GM04503 (cell line): ENCODE measurements around the gene ZNF473.
A peak's percentile ranks its signal among the peaks of the same experiment; 100 is the strongest.

ENCODE experiments used
- DNase-seq: peaks from one replicate; pipeline ENCODE4 v3.0.0-alpha.2; 2012; ENCODE audit warnings: low read depth

The ZNF473 gene

DNA sequence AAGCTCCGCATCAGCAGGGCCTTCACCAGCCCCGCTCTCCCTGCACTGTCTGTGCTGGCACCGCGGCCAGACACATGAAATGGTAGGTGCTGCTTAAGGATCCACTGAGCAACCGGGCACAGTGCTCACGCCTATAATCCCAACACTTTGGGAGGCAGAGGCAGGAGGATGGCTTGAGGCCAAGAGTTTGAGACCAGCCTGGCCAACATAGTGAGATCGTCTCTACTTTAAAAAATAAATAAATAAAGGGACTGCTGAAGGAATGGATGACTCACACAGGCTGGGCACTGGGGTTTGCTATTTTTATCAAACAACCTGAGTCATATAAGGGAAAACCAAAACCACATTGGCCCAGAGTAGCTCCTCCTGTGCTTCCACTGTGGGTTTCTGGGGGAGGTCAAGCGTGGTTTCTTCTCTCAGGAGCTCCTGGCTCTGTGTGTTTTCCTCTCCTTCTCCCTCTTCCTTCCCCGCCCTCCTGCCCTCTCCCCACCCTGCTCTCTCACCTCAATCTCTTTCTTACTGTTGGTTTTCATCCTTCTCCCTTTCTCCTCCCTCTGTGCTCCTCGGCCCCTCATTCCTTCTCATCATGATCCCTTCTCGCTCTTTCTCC, 21.9 kb upstream of the ZNF473 start:
- DNase-seq: peak; percentile 90

DNA sequence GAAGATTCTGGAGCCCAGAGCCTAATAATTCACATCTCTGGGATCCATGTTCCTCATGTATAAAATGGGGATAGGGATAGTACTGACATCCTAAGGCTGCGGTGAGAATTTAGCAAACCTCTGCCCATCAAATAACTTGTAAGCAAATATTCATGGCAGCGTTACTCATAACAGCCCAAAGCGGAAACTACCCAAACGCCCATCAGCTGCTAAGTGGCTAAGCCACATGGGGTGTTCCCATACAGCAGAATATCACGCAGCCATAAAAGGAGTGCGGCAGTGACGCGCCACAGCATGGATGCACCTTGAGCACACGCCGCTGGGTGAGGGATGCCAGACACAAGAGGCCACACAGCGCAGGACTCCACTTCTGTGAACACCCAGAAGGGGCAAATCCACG, 20.4 kb upstream of the ZNF473 start:
- no peak for DNase-seq

DNA sequence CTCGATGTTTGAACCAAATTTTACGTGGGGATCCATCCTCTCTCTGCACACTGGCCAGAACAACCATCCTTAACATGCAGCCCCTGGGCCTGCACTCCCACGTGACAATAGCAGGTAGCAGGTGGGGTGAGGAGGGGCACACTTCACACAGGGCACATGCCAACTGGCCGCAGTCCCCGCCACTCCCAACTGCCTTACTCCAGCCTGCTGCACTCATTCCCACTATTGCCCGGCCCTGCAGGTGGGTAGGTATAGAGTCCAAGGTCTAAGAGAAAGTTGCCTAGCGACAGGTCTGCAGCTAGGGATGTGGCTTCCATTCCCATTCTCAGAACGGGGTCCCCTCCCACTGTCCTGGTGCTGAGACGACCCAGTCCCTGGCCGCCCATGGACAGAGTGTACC, 18.6 kb upstream of the ZNF473 start:
- DNase-seq: no peak

DNA sequence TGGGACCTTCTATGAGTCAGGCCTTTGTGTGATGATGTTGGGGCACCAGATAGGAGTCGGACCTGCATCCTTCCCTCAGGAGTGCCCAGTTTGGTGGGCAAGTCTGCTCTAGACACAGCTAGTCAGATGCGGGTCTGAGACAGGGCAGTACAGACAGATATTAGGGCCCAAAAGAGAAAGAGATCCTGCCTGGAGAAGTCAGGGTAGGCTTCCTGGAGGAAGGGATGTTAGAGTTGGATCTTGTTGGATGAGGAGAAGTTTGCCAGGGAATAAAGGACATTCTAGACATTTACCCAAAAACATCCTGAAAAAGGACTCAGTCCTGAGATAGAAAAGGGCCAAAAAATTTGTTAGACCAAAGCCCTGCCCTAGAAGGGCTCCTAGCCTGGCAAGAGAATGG, 17.9 kb upstream of the ZNF473 start:
- no peak for DNase-seq

GRCh38 chr19:50008532-50008931, 17.3 kb upstream of the ZNF473 start:
- DNase-seq: no peak

DNA sequence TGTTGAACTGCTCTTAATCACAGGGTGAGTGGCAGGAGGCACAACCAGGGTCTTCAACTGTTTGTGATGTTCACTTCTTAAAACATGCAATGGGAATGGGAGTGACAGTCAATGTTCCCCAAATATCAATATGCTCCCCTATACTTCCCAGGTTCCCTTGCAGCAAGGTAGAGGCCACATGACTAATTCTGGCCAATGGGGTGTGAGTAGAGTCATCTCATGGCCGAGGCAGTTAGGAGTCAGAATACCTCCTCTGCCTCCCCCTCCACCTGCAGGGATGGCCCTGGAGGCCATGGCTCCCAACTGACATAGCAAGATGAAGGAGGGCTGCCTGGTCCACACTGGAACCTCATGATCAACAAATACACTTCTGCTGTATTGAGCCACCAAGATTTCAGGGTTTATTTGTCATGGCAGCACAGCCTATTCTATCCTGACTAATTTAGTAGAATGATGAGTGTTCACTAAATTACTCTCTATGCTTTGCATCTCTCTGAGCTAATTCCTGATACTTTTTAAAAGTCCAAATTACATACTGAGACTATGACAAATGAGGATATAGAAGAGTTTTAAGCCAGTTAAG, 9.5 kb upstream of the ZNF473 start:
- DNase-seq: no peak

GRCh38 chr19:50020481-50020880, 5.3 kb upstream of the ZNF473 start:
- no peak for DNase-seq

- DNase-seq: no peak
Observed at GRCh38 chr19:50022823-50023222, 3.0 kb upstream of the ZNF473 start.

DNA sequence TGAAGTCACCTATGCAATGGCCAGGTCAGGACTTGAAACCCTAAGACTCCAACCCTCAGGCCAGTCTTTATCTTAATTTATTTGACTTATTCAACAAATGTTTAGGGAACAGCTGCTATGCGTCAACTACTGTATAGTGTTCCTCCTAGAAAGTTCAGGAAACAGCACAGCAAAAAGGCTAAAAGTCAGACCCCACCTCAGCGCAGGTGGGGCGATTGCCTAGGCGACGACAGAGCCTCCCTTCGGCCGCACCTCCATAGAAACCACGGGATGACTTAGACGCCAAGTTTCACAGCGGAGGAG, 1.1 kb upstream of the ZNF473 start:
- no peak for DNase-seq

- DNase-seq: peak; percentile 99
Observed at GRCh38 chr19:50025022-50025793, 597 bp upstream of the ZNF473 start, which contains the start of gene VRK3. VRK3 (minus strand) TSS chr19:50025372; CDS start chr19:50016162, 9,210 bp downstream.

GRCh38 chr19:50026550-50026906, 723 bp downstream of the ZNF473 start:
- no peak for DNase-seq

GRCh38 chr19:50030225-50030624, 4.4 kb downstream of the ZNF473 start:
- DNase-seq: no peak

- no peak for DNase-seq
Observed at GRCh38 chr19:50030937-50031336, 5.1 kb downstream of the ZNF473 start.

DNA sequence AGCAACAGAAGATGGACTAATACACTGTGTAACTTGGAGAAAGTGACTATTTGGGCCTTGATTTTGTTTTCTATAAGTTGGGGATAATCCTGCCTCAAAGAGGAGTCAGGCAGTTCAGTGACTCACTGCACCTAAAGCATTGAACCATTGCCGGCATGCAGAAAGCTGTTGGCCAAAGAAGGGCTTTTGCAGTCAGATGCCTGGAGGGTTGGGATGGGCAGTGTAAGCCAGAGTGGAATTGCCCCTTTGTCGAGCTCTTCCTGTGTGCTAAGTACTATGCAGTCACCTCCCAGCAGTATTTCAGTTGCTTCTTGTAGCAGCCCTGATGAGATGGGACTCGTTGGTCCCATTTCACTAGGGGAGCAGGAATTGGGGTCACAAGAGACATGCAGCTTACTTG, 11.1 kb downstream of the ZNF473 start:
- DNase-seq: no peak

DNA sequence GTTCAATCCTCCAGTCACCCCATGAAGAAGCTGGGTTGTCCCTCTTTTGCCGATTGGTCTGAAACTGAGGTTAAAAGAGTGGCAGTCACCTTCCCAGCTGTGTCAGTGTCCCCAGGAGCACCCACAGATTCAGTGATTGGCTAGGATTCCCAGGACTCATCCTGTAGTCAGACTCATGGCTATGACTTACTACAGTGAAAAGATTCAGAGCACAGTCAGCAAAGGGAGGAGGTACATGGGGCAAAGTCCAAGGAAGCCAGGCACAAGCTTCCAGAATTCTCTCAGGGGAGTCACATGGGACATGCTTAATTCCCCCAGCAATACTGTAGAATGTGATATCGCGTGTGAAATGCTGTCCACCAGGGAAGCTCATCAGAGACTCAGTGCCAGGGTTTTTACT, 14.2 kb downstream of the ZNF473 start:
- no peak for DNase-seq

DNA sequence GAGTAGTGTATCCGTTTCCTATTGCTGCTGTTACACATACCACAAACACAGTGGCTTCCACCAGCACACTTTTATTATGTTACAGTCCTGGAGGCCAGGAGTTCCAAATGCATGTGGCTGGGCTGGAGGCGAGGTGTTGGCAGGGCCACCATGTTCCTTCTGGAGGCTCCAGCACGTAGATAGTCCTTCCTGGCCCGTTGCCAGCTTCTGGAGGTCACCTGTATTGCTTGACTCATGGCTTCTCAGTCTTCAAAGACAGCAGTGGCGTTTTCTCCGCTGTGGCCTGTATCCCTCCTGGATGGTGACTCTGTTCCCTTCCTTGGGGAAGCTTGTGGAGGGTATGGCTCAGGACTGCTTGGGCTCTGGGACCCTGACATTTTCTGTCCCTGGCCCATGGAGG, 15.2 kb downstream of the ZNF473 start:
- DNase-seq: no peak

DNA sequence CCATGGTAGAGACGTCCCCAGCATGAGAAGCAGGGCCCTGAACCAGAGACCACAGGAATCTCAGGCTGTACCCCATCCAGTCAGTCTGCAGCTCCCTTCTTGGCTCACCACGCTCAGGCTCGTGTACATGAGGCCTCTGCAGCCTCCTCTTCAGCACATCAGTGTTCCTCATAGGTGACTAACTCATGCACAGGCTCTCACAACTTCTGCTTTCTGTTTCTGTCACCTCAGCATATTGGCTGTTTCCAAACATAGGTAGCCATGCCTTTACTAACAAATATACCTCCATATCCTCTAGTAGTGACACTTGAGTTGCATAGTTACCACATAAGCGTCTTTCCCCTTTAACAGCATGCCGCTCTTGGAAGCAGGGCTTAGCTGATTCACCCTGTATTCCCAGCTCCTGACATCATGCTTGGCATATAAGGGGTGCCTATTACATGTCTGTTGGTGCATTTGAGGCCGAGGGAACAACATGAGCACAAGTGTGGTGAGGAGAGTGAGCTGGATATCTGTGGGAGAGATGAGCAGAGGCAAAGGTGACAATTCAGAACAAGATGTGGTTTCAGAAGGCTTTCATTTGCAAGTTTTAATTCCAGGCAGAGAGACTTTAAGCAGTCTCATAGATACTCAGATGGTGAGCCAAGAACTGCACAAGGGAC, 16.7 kb downstream of the ZNF473 start:
- DNase-seq: no peak

DNA sequence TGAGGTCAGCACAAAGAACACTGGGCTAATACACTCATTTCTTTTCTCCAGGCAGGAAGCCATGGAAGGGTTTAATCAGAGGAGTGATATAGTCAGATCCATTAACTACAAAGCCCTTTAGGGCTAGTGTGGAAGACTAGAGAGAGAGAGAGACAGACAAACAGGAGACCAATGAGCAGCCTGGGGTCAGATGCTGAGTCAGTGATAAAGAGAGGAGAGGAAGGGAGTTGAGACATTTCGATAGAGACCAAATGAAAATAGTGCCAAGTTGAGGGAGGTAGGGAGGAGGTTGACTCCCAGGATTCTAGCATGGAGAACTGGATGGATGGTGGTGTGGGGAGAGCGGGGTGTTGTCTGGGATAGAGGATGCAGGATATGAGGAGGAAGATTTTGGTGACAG, 18.2 kb downstream of the ZNF473 start:
- no peak for DNase-seq

DNA sequence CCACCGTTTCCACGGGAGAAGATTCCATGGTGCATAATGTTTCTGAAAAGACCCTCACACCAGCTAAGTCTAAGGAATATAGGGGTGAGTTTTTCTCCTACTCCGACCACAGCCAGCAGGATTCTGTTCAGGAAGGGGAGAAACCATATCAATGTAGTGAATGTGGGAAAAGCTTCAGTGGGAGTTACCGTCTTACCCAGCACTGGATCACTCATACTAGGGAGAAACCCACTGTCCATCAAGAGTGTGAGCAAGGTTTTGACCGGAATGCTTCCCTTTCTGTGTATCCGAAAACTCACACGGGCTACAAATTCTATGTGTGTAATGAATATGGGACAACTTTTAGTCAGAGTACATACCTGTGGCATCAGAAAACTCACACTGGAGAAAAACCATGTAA, 19.1 kb downstream of the ZNF473 start:
- no peak for DNase-seq

GRCh38 chr19:50046649-50047503, 21.1 kb downstream of the ZNF473 start:
- no peak for DNase-seq

- no peak for DNase-seq
Observed at GRCh38 chr19:50047671-50048070, 21.9 kb downstream of the ZNF473 start.
